ENCODE data around the gene DHRS12. TPM values are rescaled to one million over a fixed set of nuclear protein-coding genes. Genes with fewer than 3 reads are reported as not detected.

DHRS12 gene
- total RNA-seq, 2 experiments from 2014 or later, result 10.0 to 14.8 TPM

- intact Hi-C loops (cut with DNase I, micrococcal nuclease), result loop anchor here (2.0 to 10.0 kb wide), 4 partner anchors 17 to 1695 kb away; partner anchors contain the start of gene CKAP2 (in 1 of the 2)
- no peak for ATAC-seq (ENCODE audit: poor library complexity)
- no peak for DNase-seq
- Histone ChIP-seq H3K27ac (ENCODE audit: low read depth in 1 of 2, low read length in 2 of 2) (peak overlapping the region; percentile 58 to 79), H3K4me1 (ENCODE audit: insufficient read depth, low read length) (peaks cover 89% of the 10 kb centered on the region), H3K9me3 (ENCODE audit: control insufficient read depth in 1 of 2, insufficient read depth in 1 of 2, low read length in 2 of 2) (no peaks in the 10 kb centered on the region), H3K36me3 (ENCODE audit: insufficient read depth, low read length) (peaks cover 14% of the 10 kb centered on the region), H3K4me3 (ENCODE audit: low read length) (peak overlapping the region; percentile 54), H3K27me3 (ENCODE audit: control insufficient read depth in 1 of 2, insufficient read depth in 2 of 2, low read length in 2 of 2) (no peaks in the 10 kb centered on the region)
- peak overlapping the region; percentile 86 for H3K4me3 Mint-ChIP-seq
- peak overlapping the region; percentile 89 for H3K27ac Mint-ChIP-seq
- TF ChIP-seq CTCF (IDR thresholded peaks at IDR 0.05), result no peak
- POLR2A ChIA-PET, result interaction anchor here (0.6 to 10.0 kb wide), 8 partner anchors 8 to 367 kb away, joined by 4 to 153 read pairs (median 23); partner anchors contain the start of genes DHRS12 and INTS6
- peaks cover 80% of the 10 kb centered on the region for H3K36me3 Mint-ChIP-seq (ENCODE audit: low read depth)
- H3K27me3 Mint-ChIP-seq, result no peaks in the 10 kb centered on the region
- CTCF ChIA-PET, result interaction anchor here (0.8 to 3.5 kb wide), 4 partner anchors 9 to 25 kb away, joined by 3 to 15 read pairs (median 8); partner anchors contain the start of gene TMEM272
- H3K4me1 Mint-ChIP-seq (ENCODE audit: low read depth), result peaks cover 86% of the 10 kb centered on the region
- no peaks in the 10 kb centered on the region for H3K9me3 Mint-ChIP-seq
Measured at GRCh38 chr13:51820016-51820597, 16.1 kb upstream of the DHRS12 start.

- Mint-ChIP-seq H3K36me3 (ENCODE audit: low read depth) (peaks cover 81% of the 10 kb centered on the region), H3K9me3 (no peaks in the 10 kb centered on the region), H3K27me3 (no peaks in the 10 kb centered on the region), H3K4me1 (ENCODE audit: low read depth) (peaks cover 89% of the 10 kb centered on the region), H3K4me3 (peak overlapping the region; percentile 86), H3K27ac (peak overlapping the region; percentile 89)
- intact Hi-C loops (cut with DNase I, micrococcal nuclease), result loop anchor here (5.0 to 10.0 kb wide), 3 partner anchors 33 to 835 kb away; partner anchors contain the start of genes CKAP2 (in 1 of the 2), SUGT1 (in 1 of the 2) and VPS36 (in 1 of the 2)
- TF ChIP-seq CTCF (IDR thresholded peaks at IDR 0.05), result no peak
- Histone ChIP-seq H3K9me3 (ENCODE audit: control insufficient read depth in 1 of 2, insufficient read depth in 1 of 2, low read length in 2 of 2) (no peaks in the 10 kb centered on the region), H3K36me3 (ENCODE audit: insufficient read depth, low read length) (peaks cover 14% of the 10 kb centered on the region), H3K27me3 (ENCODE audit: control insufficient read depth in 1 of 2, insufficient read depth in 2 of 2, low read length in 2 of 2) (no peaks in the 10 kb centered on the region), H3K4me3 (ENCODE audit: low read length) (no peak overlapping the region), H3K27ac (ENCODE audit: low read depth in 1 of 2, low read length in 2 of 2) (peak overlapping the region; percentile 58 to 79), H3K4me1 (ENCODE audit: insufficient read depth, low read length) (peaks cover 91% of the 10 kb centered on the region)
- ChIA-PET CTCF (interaction anchor here (1.8 to 3.5 kb wide), 2 partner anchors 10 to 25 kb away, joined by 5 to 12 read pairs; partner anchors contain the start of gene TMEM272), POLR2A (interaction anchor here (1.0 to 10.0 kb wide), 5 partner anchors 9 to 367 kb away, joined by 3 to 153 read pairs (median 32); partner anchors contain the start of gene INTS6)
- ATAC-seq (ENCODE audit: poor library complexity), result no peak
- DNase-seq, result no peak
Measured at GRCh38 chr13:51819544-51819943, 15.6 kb upstream of the DHRS12 start.

GRCh38 chr13:51818781-51819511, 15.0 kb upstream of the DHRS12 start:
- POLR2A ChIA-PET, result interaction anchor here (1.0 to 10.0 kb wide), 6 partner anchors 9 to 366 kb away, joined by 3 to 153 read pairs (median 26); partner anchors contain the start of gene INTS6
- CTCF ChIA-PET, result interaction anchor here (1.8 kb wide), 1 partner anchor 10 kb away, joined by 5 read pairs; no protein-coding TSS in a partner anchor

More at GRCh38 chr13:51818781-51819511, 15.0 kb upstream of the DHRS12 start:
- H3K9me3 Mint-ChIP-seq, result no peaks in the 10 kb centered on the region
- DNase-seq, result peak in 3 of 14 experiments; percentile 32 to 81 (median 79)
- no peak for ATAC-seq (ENCODE audit: poor library complexity)
- H3K27ac Mint-ChIP-seq, result peak overlapping the region; percentile 89
- H3K4me1 Mint-ChIP-seq (ENCODE audit: low read depth), result peaks cover 90% of the 10 kb centered on the region
- intact Hi-C loops (cut with DNase I, micrococcal nuclease), result loop anchor here (5.0 to 10.0 kb wide), 3 partner anchors 33 to 836 kb away; partner anchors contain the start of genes CKAP2 (in 1 of the 2), SUGT1 (in 1 of the 2) and VPS36 (in 1 of the 2)
- Histone ChIP-seq H3K27ac (ENCODE audit: low read depth in 1 of 2, low read length in 2 of 2) (peak overlapping the region; percentile 58 to 79), H3K27me3 (ENCODE audit: control insufficient read depth in 1 of 2, insufficient read depth in 2 of 2, low read length in 2 of 2) (no peaks in the 10 kb centered on the region), H3K4me3 (ENCODE audit: low read length) (no peak overlapping the region), H3K4me1 (ENCODE audit: insufficient read depth, low read length) (peaks cover 92% of the 10 kb centered on the region), H3K36me3 (ENCODE audit: insufficient read depth, low read length) (peaks cover 14% of the 10 kb centered on the region), H3K9me3 (ENCODE audit: control insufficient read depth in 1 of 2, insufficient read depth in 1 of 2, low read length in 2 of 2) (no peaks in the 10 kb centered on the region)
- peak overlapping the region; percentile 86 for H3K4me3 Mint-ChIP-seq
- TF ChIP-seq CTCF (IDR thresholded peaks at IDR 0.05), result no peak
- H3K27me3 Mint-ChIP-seq, result no peaks in the 10 kb centered on the region
- H3K36me3 Mint-ChIP-seq (ENCODE audit: low read depth), result peaks cover 77% of the 10 kb centered on the region
